Upper lobe of left lung (tissue), 6 donors: ENCODE measurements around the gene CSNK1G3. TPM values are rescaled to one million over a fixed set of nuclear protein-coding genes. Genes with fewer than 3 reads are reported as not detected.

Experiments used
- ATAC-seq, 2 donors: fragments of 200-7000 bp; cut with Tn5 transposase; one replicate each; pipeline ENCODE4 v1.9.1; 2022; ENCODE audit warnings: mild to moderate bottlenecking in 2 of 2, moderate library complexity in 2 of 2; ENCODE audit not compliant: low FRiP score in 2 of 2
- DNase-seq, 2 donors: peaks; one replicate each; pipeline ENCODE4 v3.0.0-alpha.2; 2019 to 2020
- H3K27ac ChIP-seq, 4 donors: fragments of 200-600 bp; sonication (generic); one replicate each; pipeline ENCODE4 v1.5.1; 2016 to 2019
- H3K27me3 ChIP-seq, 4 donors: fragments of 200-600 bp; sonication (generic); one replicate each; pipeline ENCODE4 v1.5.1; 2017 to 2019
- H3K36me3 ChIP-seq, 4 donors: fragments of 200-600 bp; sonication (generic); one replicate each; pipeline ENCODE4 v1.5.1; 2016 to 2019
- H3K4me1 ChIP-seq, 4 donors: fragments of 200-600 bp; sonication (generic); one replicate each; pipeline ENCODE4 v1.5.1; 2018 to 2019
- H3K4me3 ChIP-seq, 4 donors: fragments of 200-600 bp; sonication (generic); one replicate each; pipeline ENCODE4 v1.5.1; 2017 to 2019; ENCODE audit warnings: mild to moderate bottlenecking in 2 of 4, moderate library complexity in 1 of 4
- H3K9me3 ChIP-seq, 4 donors: fragments of 200-600 bp; sonication (generic); one replicate each; pipeline ENCODE4 v1.5.1; 2018 to 2019
- CTCF ChIP-seq, 6 experiments: fragments of 450-650 bp in 4 of 6; fragments of 200-600 bp in 2 of 6; sonication (generic) in 2 of 6; IDR thresholded peaks; one replicate each; pipeline ENCODE4 v1.5.1; 2016 to 2019; ENCODE audit warnings: antibody characterized with exemption in 6 of 6
- EP300 ChIP-seq, 4 donors: sonication (generic); formaldehyde crosslinking; IDR thresholded peaks; one replicate each; pipeline ENCODE4 v1.5.1; 2017; ENCODE audit warnings: antibody characterized with exemption in 4 of 4, control low read depth in 2 of 4
- POLR2A ChIP-seq, 4 donors: fragments of 450-650 bp; IDR thresholded peaks; one replicate each; pipeline ENCODE4 v1.5.1; 2016 to 2017; ENCODE audit warnings: antibody characterized with exemption in 4 of 4, mild to moderate bottlenecking in 2 of 4
- POLR2AphosphoS5 ChIP-seq, 2 donors: sonication (generic); formaldehyde crosslinking; IDR thresholded peaks; one replicate each; pipeline ENCODE4 v1.5.1; 2017; ENCODE audit warnings: antibody characterized with exemption in 2 of 2
- WGBS, 2 donors: methylation state at CpG; one replicate each; pipeline ENCODE4 v1.1.5; 2017 to 2018; 5-methylcytosine and 5-hydroxymethylcytosine counted together
- total RNA-seq, 6 donors: library from RNA; depleted of rRNA in 4 of 6; stranded (reverse); fragments of >200 nt in 4 of 6; gene quantifications; one replicate each; pipeline versions ENCODE4 v1.1.0 to v1.2.1, GENCODE V29; 2016 to 2021
- donor health status: DM: no; HTN: no; CAD: no; lungs with moderate emphysema.
- donor health status: DM: no; HTN: yes; CAD: no; lungs with severe emphysema.

The CSNK1G3 gene
- total RNA-seq, 6 donors from 2014 or later: 23.5 to 61.5 (median 34.5) TPM

DNA sequence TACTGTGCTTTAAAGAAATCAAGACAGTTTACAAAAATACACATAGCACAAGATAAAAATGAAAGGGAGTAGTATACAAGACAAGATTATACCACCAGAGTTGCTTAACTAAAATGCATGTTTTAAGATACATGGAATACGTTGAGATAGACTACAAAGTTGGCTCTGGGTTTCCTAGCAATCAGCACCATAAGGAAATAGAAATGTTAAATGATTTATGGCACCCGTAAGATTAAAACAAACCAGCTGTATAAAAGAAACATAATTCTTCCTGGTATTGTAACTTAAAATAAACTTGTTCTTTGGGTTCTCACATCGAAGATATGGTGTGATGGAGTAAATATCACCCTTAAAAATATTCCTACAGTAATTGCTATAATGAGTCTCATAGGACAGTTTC is 9.9 kb upstream of the CSNK1G3 start:
- TF ChIP-seq POLR2A (IDR thresholded peaks at IDR 0.05) (no peak), POLR2AphosphoS5 (IDR thresholded peaks at IDR 0.05) (no peak)
- no peaks in the 10 kb centered on the region for H3K9me3 ChIP-seq
- H3K36me3 ChIP-seq: no peaks in the 10 kb centered on the region
- DNase-seq: no peak
- H3K27ac ChIP-seq: no peak overlapping the region
- no peak for ATAC-seq
- 44 to 62% methylated on average over 3 of the region's 3 CpGs for WGBS, 2 donors
- H3K4me1 ChIP-seq: no peaks in the 10 kb centered on the region
- H3K27me3 ChIP-seq: no peaks in the 10 kb centered on the region
- H3K4me3 ChIP-seq: no peak overlapping the region

- Histone ChIP-seq H3K36me3 (no peaks in the 10 kb centered on the region), H3K4me1 (no peaks in the 10 kb centered on the region), H3K9me3 (no peaks in the 10 kb centered on the region), H3K27me3 (no peaks in the 10 kb centered on the region), H3K27ac (no peak overlapping the region), H3K4me3 (no peak overlapping the region)
- ATAC-seq: no peak
- DNase-seq: no peak
- TF ChIP-seq POLR2AphosphoS5 (IDR thresholded peaks at IDR 0.05) (no peak), EP300 (IDR thresholded peaks at IDR 0.05) (no peak), CTCF (IDR thresholded peaks at IDR 0.05) (no peak), POLR2A (IDR thresholded peaks at IDR 0.05) (no peak)
Observed at GRCh38 chr5:123503299-123503698, 8.7 kb upstream of the CSNK1G3 start.

DNA sequence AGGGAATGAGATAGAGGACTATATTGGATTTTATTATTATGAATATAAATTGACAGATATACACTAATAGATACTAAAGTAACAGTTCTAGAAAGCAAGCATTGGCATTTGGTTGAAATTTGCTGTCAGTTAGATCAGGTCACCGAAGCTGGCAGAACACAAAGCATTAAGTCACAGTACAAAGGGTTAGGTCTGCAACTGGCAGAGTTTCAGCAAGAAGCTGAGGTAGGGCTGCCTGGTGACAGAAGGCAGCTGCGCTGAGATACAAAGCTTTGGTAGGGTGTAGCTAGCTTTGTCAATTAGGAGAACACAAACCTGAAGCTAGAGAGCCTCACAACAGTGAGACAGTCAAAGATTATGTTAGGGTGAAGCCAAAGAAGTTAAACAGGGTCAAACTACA is 6.3 kb upstream of the CSNK1G3 start:
- WGBS, 2 donors: 66 to 74% methylated on average over 2 of the region's 2 CpGs
- H3K27ac ChIP-seq: no peak overlapping the region
- ATAC-seq (no peak), DNase-seq (no peak)
- H3K36me3 ChIP-seq: no peaks in the 10 kb centered on the region
- H3K27me3 ChIP-seq: no peaks in the 10 kb centered on the region
- no peaks in the 10 kb centered on the region for H3K4me1 ChIP-seq
- H3K9me3 ChIP-seq: no peaks in the 10 kb centered on the region
- no peak overlapping the region for H3K4me3 ChIP-seq
- TF ChIP-seq CTCF (IDR thresholded peaks at IDR 0.05) (no peak), POLR2AphosphoS5 (IDR thresholded peaks at IDR 0.05) (no peak), POLR2A (IDR thresholded peaks at IDR 0.05) (no peak), EP300 (IDR thresholded peaks at IDR 0.05) (no peak)

DNA sequence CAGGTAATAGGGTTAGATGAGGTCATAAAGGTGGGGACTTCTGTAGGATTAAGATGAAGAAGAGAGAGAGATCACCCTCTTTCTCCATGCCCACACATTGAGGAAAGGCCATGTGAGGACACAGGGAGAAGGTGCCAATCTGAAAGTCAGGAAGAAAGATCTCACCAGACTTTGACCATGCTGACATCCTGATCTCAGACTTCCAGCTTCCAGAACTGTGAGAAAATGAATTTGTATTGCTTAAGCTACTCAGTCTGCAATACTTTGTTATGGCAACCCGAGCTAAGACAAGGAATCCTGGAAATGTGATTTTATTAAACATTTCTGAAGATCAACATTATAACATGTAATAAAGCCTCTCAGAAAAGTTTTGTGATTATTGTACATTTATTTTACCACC is 3.5 kb upstream of the CSNK1G3 start:
- H3K4me3 ChIP-seq: no peak overlapping the region
- WGBS, 2 donors: 82 to 95% methylated on average over 1 of the region's 1 CpG
- TF ChIP-seq CTCF (IDR thresholded peaks at IDR 0.05) (no peak), EP300 (IDR thresholded peaks at IDR 0.05) (no peak), POLR2AphosphoS5 (IDR thresholded peaks at IDR 0.05) (no peak), POLR2A (IDR thresholded peaks at IDR 0.05) (no peak)
- no peaks in the 10 kb centered on the region for H3K9me3 ChIP-seq
- H3K36me3 ChIP-seq: no peaks in the 10 kb centered on the region
- H3K4me1 ChIP-seq: peaks cover 0 to 10% (median 4%) of the 10 kb centered on the region in 4 donors
- DNase-seq: no peak
- H3K27me3 ChIP-seq: no peaks in the 10 kb centered on the region
- H3K27ac ChIP-seq: no peak overlapping the region
- no peak for ATAC-seq

- TF ChIP-seq POLR2AphosphoS5 (IDR thresholded peaks at IDR 0.05) (no peak), EP300 (IDR thresholded peaks at IDR 0.05) (no peak), CTCF (IDR thresholded peaks at IDR 0.05) (no peak), POLR2A (IDR thresholded peaks at IDR 0.05) (no peak)
- ATAC-seq (peak in 1 of 2 donors; percentile 1), DNase-seq (no peak)
- WGBS, 2 donors: 65% methylated on average over 3 of the region's 3 CpGs
- peak overlapping the region; percentile 91 to 98 (median 93) for H3K27ac ChIP-seq
- no peaks in the 10 kb centered on the region for H3K9me3 ChIP-seq
- peaks cover 0 to 24% (median 15%) of the 10 kb centered on the region in 4 donors for H3K4me1 ChIP-seq
- H3K4me3 ChIP-seq: peak overlapping the region; percentile 14 to 90 (median 78)
- H3K27me3 ChIP-seq: no peaks in the 10 kb centered on the region
- H3K36me3 ChIP-seq: no peaks in the 10 kb centered on the region
Observed at GRCh38 chr5:123511290-123511647, 708 bp upstream of the CSNK1G3 start.
